ENCODE results near the gene LPP.

Gene LPP

GRCh38 chr3:188218603-188219002 is 64.6 kb downstream of the LPP start:
- DNase-seq (ENCODE audit: extremely low read depth in 1 of 2, low read depth in 1 of 2) = no peak

GRCh38 chr3:188219147-188219546 is 65.2 kb downstream of the LPP start:
- DNase-seq (ENCODE audit: extremely low read depth in 1 of 2, low read depth in 1 of 2) = no peak

GRCh38 chr3:188220097-188220788 is 66.3 kb downstream of the LPP start:
- no peak for DNase-seq (ENCODE audit: extremely low read depth in 1 of 2, low read depth in 1 of 2)

GRCh38 chr3:188220988-188221818 is 67.2 kb downstream of the LPP start:
- DNase-seq (ENCODE audit: extremely low read depth in 1 of 2, low read depth in 1 of 2) = no peak

- no peak for DNase-seq (ENCODE audit: extremely low read depth in 1 of 2, low read depth in 1 of 2)
Observed at GRCh38 chr3:188223936-188224335, 70.0 kb downstream of the LPP start.

GRCh38 chr3:188227442-188227841 is 73.5 kb downstream of the LPP start:
- DNase-seq (ENCODE audit: extremely low read depth in 1 of 2, low read depth in 1 of 2) = no peak

GRCh38 chr3:188229177-188229576 is 75.2 kb downstream of the LPP start:
- DNase-seq (ENCODE audit: extremely low read depth in 1 of 2, low read depth in 1 of 2) = no peak

GRCh38 chr3:188229726-188230125 is 75.8 kb downstream of the LPP start:
- no peak for DNase-seq (ENCODE audit: extremely low read depth in 1 of 2, low read depth in 1 of 2)

- DNase-seq (ENCODE audit: extremely low read depth in 1 of 2, low read depth in 1 of 2) = no peak
Observed at GRCh38 chr3:188230962-188231361, 77.0 kb downstream of the LPP start.

GRCh38 chr3:188231456-188231855 is 77.5 kb downstream of the LPP start:
- no peak for DNase-seq (ENCODE audit: extremely low read depth in 1 of 2, low read depth in 1 of 2)

- no peak for DNase-seq (ENCODE audit: extremely low read depth in 1 of 2, low read depth in 1 of 2)
Observed at GRCh38 chr3:188232656-188233055, 78.7 kb downstream of the LPP start.

- DNase-seq (ENCODE audit: extremely low read depth in 1 of 2, low read depth in 1 of 2) = no peak
Observed at GRCh38 chr3:188233320-188233719, 79.4 kb downstream of the LPP start.

- no peak for DNase-seq (ENCODE audit: extremely low read depth in 1 of 2, low read depth in 1 of 2)
Observed at GRCh38 chr3:188234132-188234531, 80.2 kb downstream of the LPP start.

- DNase-seq (ENCODE audit: extremely low read depth in 1 of 2, low read depth in 1 of 2) = no peak
Observed at GRCh38 chr3:188236271-188236670, 82.3 kb downstream of the LPP start.

GRCh38 chr3:188239035-188239434 is 85.1 kb downstream of the LPP start:
- no peak for DNase-seq (ENCODE audit: extremely low read depth in 1 of 2, low read depth in 1 of 2)

GRCh38 chr3:188239577-188239976 is 85.6 kb downstream of the LPP start:
- no peak for DNase-seq (ENCODE audit: extremely low read depth in 1 of 2, low read depth in 1 of 2)

GRCh38 chr3:188240189-188240981 is 86.4 kb downstream of the LPP start:
- no peak for DNase-seq (ENCODE audit: extremely low read depth in 1 of 2, low read depth in 1 of 2)

GRCh38 chr3:188241072-188241471 is 87.1 kb downstream of the LPP start:
- no peak for DNase-seq (ENCODE audit: extremely low read depth in 1 of 2, low read depth in 1 of 2)

- DNase-seq (ENCODE audit: extremely low read depth in 1 of 2, low read depth in 1 of 2) = no peak
Observed at GRCh38 chr3:188241883-188242282, 87.9 kb downstream of the LPP start.

- DNase-seq (ENCODE audit: extremely low read depth in 1 of 2, low read depth in 1 of 2) = no peak
Observed at GRCh38 chr3:188242436-188243123, 88.6 kb downstream of the LPP start.
